Astrocyte (in vitro differentiated cells and primary cell): ENCODE data around the gene RNF44. TPM values are rescaled to one million over a fixed set of nuclear protein-coding genes. Genes with fewer than 3 reads are reported as not detected.

ENCODE experiments used
- DNase-seq: peaks from one replicate; pipeline ENCODE4 v3.0.0-alpha.2; 2010; ENCODE audit warnings: low read depth
- FAIRE-seq: peaks from 2 replicates; lab custom pipeline; 2011; peaks lifted over from hg19 to GRCh38; lab: Jason Lieb, UNC
- H2AFZ ChIP-seq: 2 replicates; pipeline ENCODE4 v1.6.0; 2012; ENCODE audit warnings: low read depth, low read length, inconsistent platforms
- H3K27ac ChIP-seq: 2 replicates; pipeline ENCODE4 v1.5.1; 2011; ENCODE audit warnings: low read depth, low read length, inconsistent platforms
- H3K27me3 ChIP-seq: 2 replicates; pipeline ENCODE4 v1.6.0; 2011; ENCODE audit warnings: low read length, inconsistent platforms; ENCODE audit not compliant: insufficient read depth
- H3K36me3 ChIP-seq: 2 replicates; pipeline ENCODE4 v1.5.1; 2011; ENCODE audit warnings: low read length, inconsistent platforms; ENCODE audit not compliant: insufficient read depth
- H3K4me1 ChIP-seq: 2 replicates; pipeline ENCODE4 v1.5.1; 2011; ENCODE audit warnings: low read length, inconsistent platforms; ENCODE audit not compliant: insufficient read depth
- H3K4me2 ChIP-seq: 2 replicates; pipeline ENCODE4 v1.6.0; 2012; ENCODE audit warnings: low read length, inconsistent platforms
- H3K4me3 ChIP-seq: 2 replicates; pipeline ENCODE4 v1.5.1; 2011; ENCODE audit warnings: low read depth, mild to moderate bottlenecking, low read length, inconsistent platforms; ENCODE audit not compliant: insufficient read depth
- H3K79me2 ChIP-seq: 2 replicates; pipeline ENCODE4 v1.6.0; 2012; ENCODE audit warnings: mild to moderate bottlenecking, low read length, inconsistent platforms; ENCODE audit not compliant: insufficient read depth
- H3K9ac ChIP-seq: 2 replicates; pipeline ENCODE4 v1.6.0; 2012; ENCODE audit warnings: mild to moderate bottlenecking, low read length, inconsistent platforms
- H3K9me3 ChIP-seq: 2 replicates; pipeline ENCODE4 v1.5.1; 2012; ENCODE audit warnings: low read depth, mild to moderate bottlenecking, low read length, inconsistent platforms; ENCODE audit not compliant: insufficient read depth
- H4K20me1 ChIP-seq: 2 replicates; pipeline ENCODE4 v1.6.0; 2012; ENCODE audit warnings: low read length, inconsistent platforms; ENCODE audit not compliant: insufficient read depth
- H3K27ac Mint-ChIP-seq: one replicate; pipeline ENCODE4 v1.8.0; 2021; ENCODE audit warnings: mild to moderate bottlenecking, mixed read lengths; ENCODE audit not compliant: unreplicated experiment
- H3K27me3 Mint-ChIP-seq: one replicate; pipeline ENCODE4 v1.8.0; 2021; ENCODE audit warnings: low read depth, mixed read lengths; ENCODE audit not compliant: unreplicated experiment
- H3K36me3 Mint-ChIP-seq: one replicate; pipeline ENCODE4 v1.8.0; 2021; ENCODE audit warnings: low read depth, mixed read lengths; ENCODE audit not compliant: unreplicated experiment
- H3K4me1 Mint-ChIP-seq: one replicate; pipeline ENCODE4 v1.8.0; 2021; ENCODE audit warnings: low read depth, mixed read lengths; ENCODE audit not compliant: unreplicated experiment
- H3K4me3 Mint-ChIP-seq: one replicate; pipeline ENCODE4 v1.8.0; 2021; ENCODE audit warnings: mild to moderate bottlenecking, moderate library complexity, mixed read lengths; ENCODE audit not compliant: unreplicated experiment
- H3K9me3 Mint-ChIP-seq: one replicate; pipeline ENCODE4 v1.8.0; 2021; ENCODE audit warnings: mild to moderate bottlenecking, mixed read lengths; ENCODE audit not compliant: unreplicated experiment
- CTCF ChIP-seq: IDR thresholded peaks from 2 replicates; pipeline ENCODE4 v1.5.1; 2011; ENCODE audit warnings: low read depth, mild to moderate bottlenecking, inconsistent platforms, low read length, moderate library complexity; ENCODE audit not compliant: insufficient read depth
- EZH2 ChIP-seq: IDR thresholded peaks from 2 replicates; pipeline ENCODE4 v1.6.1; 2012; ENCODE audit warnings: mild to moderate bottlenecking, low read length, inconsistent platforms; ENCODE audit not compliant: insufficient read depth
- total RNA-seq: library from RNA; stranded (reverse); gene quantifications from 2 replicates; pipeline ENCODE4 v1.2.1, GENCODE V29; 2021

RNF44 gene
- total RNA-seq, 1 donor from 2014 or later: 59.8 TPM

- H3K9me3 ChIP-seq: no peaks in the 10 kb centered on the region
- H3K4me1 Mint-ChIP-seq: no peaks in the 10 kb centered on the region
- no peak overlapping the region for H3K4me2 ChIP-seq
- no peak for FAIRE-seq
- H4K20me1 ChIP-seq: no peaks in the 10 kb centered on the region
- H3K27me3 Mint-ChIP-seq: peaks cover 29% of the 10 kb centered on the region
- no peak overlapping the region for H3K4me3 ChIP-seq
- peaks cover 3% of the 10 kb centered on the region for H3K27me3 ChIP-seq
- no peak overlapping the region for H3K27ac ChIP-seq
- no peaks in the 10 kb centered on the region for H3K4me1 ChIP-seq
- H3K79me2 ChIP-seq: no peaks in the 10 kb centered on the region
- DNase-seq: no peak
- no peak overlapping the region for H3K27ac Mint-ChIP-seq
- H2AFZ ChIP-seq: no peak overlapping the region
- TF ChIP-seq CTCF (no peak), EZH2 (no peak)
- no peaks in the 10 kb centered on the region for H3K36me3 ChIP-seq
- no peaks in the 10 kb centered on the region for H3K36me3 Mint-ChIP-seq
- no peak overlapping the region for H3K4me3 Mint-ChIP-seq
- no peaks in the 10 kb centered on the region for H3K9me3 Mint-ChIP-seq
- no peak overlapping the region for H3K9ac ChIP-seq
These were observed 13.2 kb upstream of the RNF44 start for GRCh38 chr5:176550275-176550831.

GRCh38 chr5:176549871-176550270 is 12.7 kb upstream of the RNF44 start:
- H3K27ac Mint-ChIP-seq: no peak overlapping the region
- no peaks in the 10 kb centered on the region for H3K9me3 Mint-ChIP-seq
- no peaks in the 10 kb centered on the region for H3K36me3 ChIP-seq
- H3K27me3 ChIP-seq: peaks cover 3% of the 10 kb centered on the region
- no peak overlapping the region for H3K27ac ChIP-seq
- H3K4me1 Mint-ChIP-seq: no peaks in the 10 kb centered on the region
- H3K36me3 Mint-ChIP-seq: no peaks in the 10 kb centered on the region
- peaks cover 26% of the 10 kb centered on the region for H3K27me3 Mint-ChIP-seq
- no peak overlapping the region for H3K4me3 Mint-ChIP-seq
- H3K79me2 ChIP-seq: no peaks in the 10 kb centered on the region
- no peaks in the 10 kb centered on the region for H4K20me1 ChIP-seq
- H3K9ac ChIP-seq: no peak overlapping the region
- no peak overlapping the region for H3K4me3 ChIP-seq
- DNase-seq (no peak), FAIRE-seq (no peak)
- no peak overlapping the region for H2AFZ ChIP-seq
- no peak overlapping the region for H3K4me2 ChIP-seq
- TF ChIP-seq CTCF (no peak), EZH2 (no peak)
- H3K9me3 ChIP-seq: no peaks in the 10 kb centered on the region
- no peaks in the 10 kb centered on the region for H3K4me1 ChIP-seq

GRCh38 chr5:176548967-176549444 is 11.8 kb upstream of the RNF44 start, which contains the start of gene CDHR2:
TSS of gene CDHR2 (plus strand) at chr5:176549342. CDS start at chr5:176565353, 16,011 bp downstream.
- TF ChIP-seq EZH2 (no peak), CTCF (no peak)
- no peaks in the 10 kb centered on the region for H3K36me3 ChIP-seq
- Mint-ChIP-seq H3K4me1 (no peaks in the 10 kb centered on the region), H3K36me3 (no peaks in the 10 kb centered on the region), H3K27me3 (peaks cover 24% of the 10 kb centered on the region), H3K27ac (no peak within 1 kb of the TSS), H3K4me3 (no peak within 1 kb of the TSS), H3K9me3 (no peaks in the 10 kb centered on the region)
- FAIRE-seq: no peak
- no peaks in the 10 kb centered on the region for H3K79me2 ChIP-seq
- no peak within 1 kb of the TSS for H3K9ac ChIP-seq
- DNase-seq: no peak
- peaks cover 1% of the 10 kb centered on the region for H3K27me3 ChIP-seq
- H3K4me1 ChIP-seq: peaks cover under 1% of the 10 kb centered on the region
- no peak within 1 kb of the TSS for H2AFZ ChIP-seq
- H3K9me3 ChIP-seq: no peaks in the 10 kb centered on the region
- H3K4me2 ChIP-seq: no peak within 1 kb of the TSS
- no peak within 1 kb of the TSS for H3K27ac ChIP-seq
- H4K20me1 ChIP-seq: no peaks in the 10 kb centered on the region
- no peak within 1 kb of the TSS for H3K4me3 ChIP-seq
